Stomach smooth muscle (tissue), 2 donors: Measurements from ENCODE around the gene SERBP1.

Experiments used
- H3K27ac ChIP-seq: one replicate; pipeline ENCODE4 v1.7.0; 2013; ENCODE audit warnings: mild to moderate bottlenecking, low read length, inconsistent platforms
- H3K27me3 ChIP-seq, 2 donors: one replicate each; pipeline ENCODE4 v1.7.0; 2013; ENCODE audit warnings: low read length in 2 of 2; ENCODE audit not compliant: insufficient read depth in 2 of 2, control insufficient read depth in 1 of 2
- H3K36me3 ChIP-seq, 2 donors: one replicate each; pipeline ENCODE4 v1.7.0; 2013; ENCODE audit warnings: low read length in 2 of 2; ENCODE audit not compliant: control insufficient read depth in 2 of 2, insufficient read depth in 2 of 2
- H3K4me1 ChIP-seq: one replicate; pipeline ENCODE4 v1.7.0; 2013; ENCODE audit warnings: low read length; ENCODE audit not compliant: control insufficient read depth, insufficient read depth
- H3K4me3 ChIP-seq, 2 donors: one replicate each; pipeline ENCODE4 v1.7.0; 2013; ENCODE audit warnings: low read length in 2 of 2
- H3K9ac ChIP-seq, 2 donors: one replicate each; pipeline ENCODE4 v1.7.0; 2013; ENCODE audit warnings: low read length in 2 of 2, mild to moderate bottlenecking in 1 of 2
- H3K9me3 ChIP-seq, 2 donors: one replicate each; pipeline ENCODE4 v1.7.0; 2013; ENCODE audit warnings: low read length in 2 of 2; ENCODE audit not compliant: control insufficient read depth in 2 of 2
- donor health status: healthy.
- donor health status: Pancreatic carcinoma.

The SERBP1 gene

GRCh38 chr1:67430358-67431155 is at the start of gene SERBP1:
TSS of gene SERBP1 (minus strand) at chr1:67430402. CDS start at chr1:67430300, 102 bp downstream.
- Histone ChIP-seq H3K9ac (peak within 1 kb of the TSS; percentile 88 to 97), H3K36me3 (peaks cover 2 to 4% of the 10 kb centered on the region in 2 donors), H3K27ac (peak within 1 kb of the TSS; percentile 88), H3K4me3 (peak within 1 kb of the TSS; percentile 93 to 98), H3K4me1 (peaks cover 9% of the 10 kb centered on the region), H3K9me3 (no peaks in the 10 kb centered on the region), H3K27me3 (no peaks in the 10 kb centered on the region)

DNA sequence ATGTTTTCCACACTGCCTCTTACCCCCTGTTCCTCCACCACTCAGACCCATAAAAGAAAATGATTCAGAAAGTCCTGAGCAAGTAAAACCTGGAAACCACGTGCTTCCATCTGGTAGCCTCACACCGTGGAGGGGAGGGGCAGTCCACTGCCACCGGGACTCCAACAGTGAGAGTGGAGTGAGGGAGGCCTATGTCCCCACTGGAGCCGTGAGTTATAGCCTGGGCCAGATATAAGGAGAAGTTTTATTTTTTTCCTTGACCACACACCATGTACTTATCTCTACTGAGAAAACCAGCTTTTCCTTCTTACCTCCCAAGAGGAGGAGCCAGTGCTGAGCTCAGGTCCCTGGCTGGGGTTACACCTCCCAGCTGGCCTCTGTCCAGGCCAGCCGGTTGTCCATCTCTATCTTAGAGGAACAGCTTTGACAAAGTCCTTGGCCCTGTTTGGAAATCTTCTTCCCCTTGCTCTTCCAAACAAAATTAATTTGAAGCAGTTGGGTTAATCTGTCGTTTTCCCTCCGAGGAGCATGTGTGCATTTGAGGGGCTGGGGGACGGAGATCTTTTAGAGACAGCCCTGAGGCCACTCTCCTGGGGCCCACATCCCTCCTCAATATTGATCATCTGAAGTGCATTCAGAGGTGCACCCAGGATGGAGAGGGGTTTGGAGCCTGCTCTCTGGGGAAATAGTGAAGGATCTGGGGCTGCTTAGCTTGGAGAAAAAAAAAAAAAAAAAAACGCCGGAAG is 49.1 kb upstream of the SERBP1 start:
- Histone ChIP-seq H3K4me3 (no peak overlapping the region), H3K9ac (no peak overlapping the region), H3K4me1 (no peaks in the 10 kb centered on the region)

DNA sequence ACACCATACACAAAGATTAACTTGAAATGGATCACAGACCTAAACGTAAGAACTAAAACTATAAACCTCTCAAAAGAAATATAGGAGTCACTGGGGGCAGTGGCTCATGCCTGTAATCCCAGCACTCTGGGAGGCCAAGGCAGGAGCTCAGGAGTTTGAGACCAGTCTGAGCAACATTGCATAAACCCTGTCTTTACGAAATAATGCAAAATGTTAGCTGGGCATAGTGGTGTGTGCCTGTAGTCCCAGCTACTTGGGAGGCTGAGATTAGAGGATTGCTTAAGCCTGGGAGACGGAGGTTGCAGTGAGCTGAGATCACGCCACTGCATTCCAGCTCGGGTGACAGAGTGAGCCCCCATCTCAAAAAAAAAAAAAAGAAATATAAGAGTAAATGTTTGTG is 46.7 kb upstream of the SERBP1 start:
- H3K27me3 ChIP-seq, result no peaks in the 10 kb centered on the region
- H3K4me1 ChIP-seq, result no peaks in the 10 kb centered on the region
- H3K9ac ChIP-seq, result no peak overlapping the region
- H3K27ac ChIP-seq, result no peak overlapping the region
- H3K9me3 ChIP-seq, result no peaks in the 10 kb centered on the region
- no peaks in the 10 kb centered on the region for H3K36me3 ChIP-seq
- no peak overlapping the region for H3K4me3 ChIP-seq

More for the DNA sequence above, 49.1 kb upstream of the SERBP1 start:
- no peaks in the 10 kb centered on the region for H3K36me3 ChIP-seq
- no peaks in the 10 kb centered on the region for H3K9me3 ChIP-seq
- no peaks in the 10 kb centered on the region for H3K27me3 ChIP-seq
- H3K27ac ChIP-seq, result no peak overlapping the region

GRCh38 chr1:67476006-67476482 is 45.8 kb upstream of the SERBP1 start:
- Histone ChIP-seq H3K4me1 (no peaks in the 10 kb centered on the region), H3K36me3 (no peaks in the 10 kb centered on the region), H3K9me3 (no peaks in the 10 kb centered on the region), H3K27me3 (no peaks in the 10 kb centered on the region), H3K9ac (no peak overlapping the region), H3K4me3 (no peak overlapping the region), H3K27ac (no peak overlapping the region)

DNA sequence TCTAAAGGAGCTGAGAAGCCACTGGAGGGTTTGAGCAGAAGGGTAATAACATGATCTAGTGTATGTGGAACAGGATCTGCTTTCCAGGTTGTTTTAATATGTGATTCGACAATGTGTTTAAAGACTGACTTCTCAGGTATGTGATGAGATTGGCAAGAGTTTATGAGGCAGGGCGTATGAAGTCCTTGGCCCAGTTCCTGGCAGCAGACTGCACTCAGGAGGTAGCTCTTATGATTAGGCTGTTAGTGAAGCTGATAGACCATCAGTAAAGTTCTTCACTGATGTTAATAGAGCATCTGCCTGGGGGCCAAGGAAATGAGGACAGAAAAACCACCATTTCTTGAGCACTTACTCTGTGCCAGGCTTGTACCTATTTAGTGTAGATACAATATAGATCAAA is 41.9 kb upstream of the SERBP1 start:
- Histone ChIP-seq H3K27ac (no peak overlapping the region), H3K9ac (no peak overlapping the region), H3K36me3 (no peaks in the 10 kb centered on the region), H3K27me3 (no peaks in the 10 kb centered on the region), H3K9me3 (no peaks in the 10 kb centered on the region), H3K4me1 (no peaks in the 10 kb centered on the region), H3K4me3 (no peak overlapping the region)

DNA sequence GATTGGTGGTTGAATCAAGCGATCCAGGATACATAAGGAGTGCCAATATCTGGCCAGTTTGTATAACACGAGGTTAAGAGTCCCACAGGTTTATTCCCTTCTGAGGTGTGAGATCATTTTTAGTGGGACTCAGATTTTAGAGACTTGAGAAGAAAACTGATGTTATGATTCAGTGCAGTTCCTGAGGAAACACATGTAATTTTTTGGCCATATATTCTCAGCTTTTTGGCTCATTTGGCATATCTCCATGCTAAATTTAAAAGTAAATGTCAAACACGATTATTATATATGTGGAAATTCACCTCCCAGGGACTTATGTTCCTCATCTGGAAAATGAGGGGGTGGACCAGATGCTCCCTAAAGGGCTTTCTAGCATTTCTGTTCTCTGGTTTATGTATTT is 39.2 kb upstream of the SERBP1 start:
- Histone ChIP-seq H3K9ac (no peak overlapping the region), H3K27ac (no peak overlapping the region), H3K9me3 (no peaks in the 10 kb centered on the region), H3K36me3 (no peaks in the 10 kb centered on the region), H3K4me3 (no peak overlapping the region), H3K27me3 (no peaks in the 10 kb centered on the region), H3K4me1 (peaks cover 3% of the 10 kb centered on the region)

DNA sequence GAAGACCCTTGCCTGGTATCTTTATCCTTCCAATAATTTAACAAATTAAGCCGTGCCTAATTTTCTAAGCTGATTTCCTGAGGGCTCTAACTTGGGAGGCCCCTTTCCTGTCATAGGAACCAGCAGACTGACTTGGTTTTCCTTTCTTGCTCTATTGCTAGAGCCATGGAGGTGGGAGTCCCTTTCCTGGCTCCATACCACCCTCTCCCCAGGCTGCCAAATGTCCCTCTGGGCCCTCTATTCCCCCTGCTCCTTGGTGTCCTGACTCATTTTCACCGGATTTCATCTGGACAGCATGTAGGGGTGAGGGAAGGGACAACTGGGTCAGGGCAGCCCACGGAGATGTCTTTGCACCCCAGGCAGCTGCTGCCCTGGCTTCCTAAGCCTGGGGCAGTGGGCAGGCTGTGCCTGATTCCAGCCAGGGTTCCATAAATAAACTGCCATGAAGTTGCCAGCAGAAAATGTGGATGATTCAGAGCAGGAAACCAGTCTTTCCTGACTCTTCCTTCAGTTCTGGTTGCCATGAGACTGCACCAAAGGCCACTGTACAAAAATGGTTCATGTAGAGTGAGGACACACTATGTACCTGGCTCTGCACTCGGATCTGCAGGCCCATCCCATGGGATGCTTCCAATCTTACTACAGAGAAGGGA is 38.0 kb upstream of the SERBP1 start:
- H3K4me3 ChIP-seq, result no peak overlapping the region
- H3K36me3 ChIP-seq, result no peaks in the 10 kb centered on the region
- no peak overlapping the region for H3K9ac ChIP-seq
- no peaks in the 10 kb centered on the region for H3K9me3 ChIP-seq
- H3K27ac ChIP-seq, result no peak overlapping the region
- H3K27me3 ChIP-seq, result no peaks in the 10 kb centered on the region
- H3K4me1 ChIP-seq, result peaks cover 3% of the 10 kb centered on the region

DNA sequence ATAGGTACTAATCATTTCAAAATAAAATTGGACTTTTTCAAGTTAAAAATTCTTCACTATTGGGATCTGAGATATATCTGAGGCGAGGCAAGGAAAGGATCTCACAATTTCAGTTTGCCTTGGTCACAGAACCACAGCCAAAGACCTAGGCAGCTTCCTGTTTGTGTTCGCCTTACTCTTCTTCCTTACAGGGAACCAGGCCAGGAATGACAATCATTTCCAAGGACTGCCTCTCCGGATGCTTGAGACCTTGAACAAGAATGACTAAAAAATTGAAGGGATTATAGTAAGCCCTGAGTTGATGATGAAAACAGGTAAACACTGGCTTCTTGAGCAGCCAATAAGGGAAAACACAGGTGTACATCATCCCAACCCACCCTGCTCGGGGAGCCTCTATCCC is 35.2 kb upstream of the SERBP1 start:
- Histone ChIP-seq H3K9me3 (no peaks in the 10 kb centered on the region), H3K9ac (no peak overlapping the region), H3K4me3 (no peak overlapping the region), H3K36me3 (no peaks in the 10 kb centered on the region), H3K27ac (no peak overlapping the region), H3K27me3 (no peaks in the 10 kb centered on the region), H3K4me1 (peaks cover 10% of the 10 kb centered on the region)

GRCh38 chr1:67464746-67465145 is 34.5 kb upstream of the SERBP1 start:
- Histone ChIP-seq H3K4me1 (peaks cover 10% of the 10 kb centered on the region), H3K9me3 (no peaks in the 10 kb centered on the region), H3K4me3 (no peak overlapping the region), H3K27me3 (no peaks in the 10 kb centered on the region), H3K36me3 (no peaks in the 10 kb centered on the region), H3K9ac (no peak overlapping the region), H3K27ac (no peak overlapping the region)

DNA sequence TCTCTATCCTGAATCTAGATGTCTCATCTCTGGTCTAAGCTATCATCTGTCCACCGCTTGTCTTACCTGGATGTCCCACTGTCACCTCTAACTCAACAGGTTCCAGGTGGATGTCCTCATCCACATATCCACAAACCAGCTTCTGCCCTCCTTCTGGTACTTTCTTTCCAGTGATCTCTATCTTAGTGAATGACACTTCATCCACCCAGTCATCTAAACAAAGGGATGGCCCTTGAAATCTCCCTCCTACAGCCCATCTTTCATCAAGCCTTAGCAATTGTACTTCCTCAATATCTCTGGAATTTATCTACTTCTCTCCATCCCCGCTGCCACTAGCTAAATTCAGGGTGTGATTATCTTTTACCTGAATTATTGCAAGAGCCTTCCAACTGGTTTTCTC is 33.9 kb upstream of the SERBP1 start:
- Histone ChIP-seq H3K27me3 (no peaks in the 10 kb centered on the region), H3K27ac (no peak overlapping the region), H3K4me3 (no peak overlapping the region), H3K9ac (no peak overlapping the region), H3K9me3 (no peaks in the 10 kb centered on the region), H3K4me1 (peaks cover 10% of the 10 kb centered on the region), H3K36me3 (no peaks in the 10 kb centered on the region)
